NCI-H1417 treated with DMSO at 0.1 percent for 48 hours (cell line): Measurements from ENCODE around the gene CAPN9.

Experiments used
- DNase-seq: peaks from one replicate; lab custom pipeline; 2025; lab: John Stamatoyannopoulos, UW

The CAPN9 gene

GRCh38 chr1:230800891-230801840 lies 54.0 kb downstream of the CAPN9 start:
- DNase-seq, result no peak

- DNase-seq, result no peak
These were observed 57.2 kb downstream of the CAPN9 start for GRCh38 chr1:230804396-230804795.

GRCh38 chr1:230806552-230806951 lies 59.4 kb downstream of the CAPN9 start:
- DNase-seq, result no peak

GRCh38 chr1:230807029-230807428 lies 59.8 kb downstream of the CAPN9 start:
- no peak for DNase-seq

GRCh38 chr1:230807561-230808280 lies 60.5 kb downstream of the CAPN9 start:
- no peak for DNase-seq

- no peak for DNase-seq
These were observed 61.2 kb downstream of the CAPN9 start for GRCh38 chr1:230808281-230808872.

- DNase-seq, result no peak
These were observed 62.2 kb downstream of the CAPN9 start for GRCh38 chr1:230809256-230809990.

GRCh38 chr1:230812568-230812967 lies 65.4 kb downstream of the CAPN9 start:
- DNase-seq, result no peak

- no peak for DNase-seq
These were observed 67.9 kb downstream of the CAPN9 start for GRCh38 chr1:230814949-230815692.

- no peak for DNase-seq
These were observed 68.8 kb downstream of the CAPN9 start for GRCh38 chr1:230816018-230816417.

GRCh38 chr1:230818367-230818766 lies 71.2 kb downstream of the CAPN9 start:
- DNase-seq, result no peak

- no peak for DNase-seq
These were observed 71.7 kb downstream of the CAPN9 start for GRCh38 chr1:230818901-230819300.

- DNase-seq, result no peak
These were observed 72.8 kb downstream of the CAPN9 start for GRCh38 chr1:230819976-230820375.

- DNase-seq, result no peak
These were observed 73.4 kb downstream of the CAPN9 start for GRCh38 chr1:230820568-230820967.

- no peak for DNase-seq
These were observed 74.2 kb downstream of the CAPN9 start for GRCh38 chr1:230821346-230821745.

GRCh38 chr1:230822092-230822581 lies 74.9 kb downstream of the CAPN9 start:
- no peak for DNase-seq

GRCh38 chr1:230823426-230823825 lies 76.2 kb downstream of the CAPN9 start:
- DNase-seq, result no peak

GRCh38 chr1:230823931-230824381 lies 76.8 kb downstream of the CAPN9 start:
- no peak for DNase-seq

- DNase-seq, result no peak
These were observed 77.3 kb downstream of the CAPN9 start for GRCh38 chr1:230824551-230824918.

GRCh38 chr1:230824919-230825721 lies 77.9 kb downstream of the CAPN9 start:
- DNase-seq, result no peak
